SK-N-DZ (cell line): ENCODE measurements around the gene MT3.
"Not testable (repeated sequence)": the region's sequence is repeated elsewhere in the genome, so short reads cannot be mapped to it uniquely, and the experiment has no call there.

Experiments
- DNase-seq: peaks from one replicate; pipeline ENCODE4 v3.0.0-alpha.2; 2015; ENCODE audit warnings: low spot score

MT3 gene

GRCh38 chr16:56580391-56581048, 8.8 kb upstream of the MT3 start:
- DNase-seq = no peak

- not testable (repeated sequence) for DNase-seq
These were observed 6.4 kb upstream of the MT3 start for GRCh38 chr16:56582911-56583310.

GRCh38 chr16:56583351-56584168, 5.8 kb upstream of the MT3 start:
- DNase-seq = no peak

DNA sequence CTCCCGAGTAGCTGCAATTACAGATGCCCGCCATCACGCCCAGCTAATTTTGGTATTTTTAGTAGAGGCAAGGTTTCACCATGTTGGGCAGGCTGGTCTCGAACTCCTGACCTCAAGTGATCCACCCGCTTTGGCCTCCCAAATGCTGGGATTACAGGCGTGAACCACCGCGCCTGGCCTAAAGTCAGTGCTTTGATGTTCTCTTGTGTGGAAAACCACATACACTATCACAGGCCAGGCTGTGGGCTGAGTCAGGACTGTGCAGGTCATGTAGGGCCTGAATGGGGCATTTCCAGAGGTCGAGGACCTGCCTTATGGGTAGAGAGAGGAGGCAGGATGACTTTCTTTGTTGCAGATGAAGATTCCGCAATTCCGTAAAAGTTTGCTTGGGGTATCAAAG, 5.1 kb upstream of the MT3 start:
- no peak for DNase-seq

- no peak for DNase-seq
These were observed 567 bp upstream of the MT3 start for GRCh38 chr16:56588781-56589140.

GRCh38 chr16:56591377-56592060, 2.2 kb downstream of the MT3 start:
- DNase-seq = no peak

GRCh38 chr16:56593573-56594291, 4.4 kb downstream of the MT3 start:
- DNase-seq = no peak

DNA sequence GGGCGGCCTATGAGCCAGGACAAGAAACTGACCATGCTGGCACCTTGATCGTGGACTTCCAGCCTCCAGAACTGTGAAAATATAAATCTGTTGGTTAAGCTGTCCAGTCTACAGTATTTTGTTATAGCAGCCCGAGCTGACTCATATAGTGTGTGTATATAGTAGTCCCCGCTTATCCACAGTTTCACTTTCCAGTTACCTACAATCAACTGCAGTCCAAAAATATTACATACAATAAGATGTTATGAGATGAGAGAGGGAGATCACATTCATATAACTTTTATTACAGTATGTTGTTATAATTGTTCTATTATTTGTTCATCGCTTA, 4.9 kb downstream of the MT3 start:
- DNase-seq = no peak

- peak; percentile 33 for DNase-seq
These were observed 11.2 kb downstream of the MT3 start for GRCh38 chr16:56600398-56600999.

DNA sequence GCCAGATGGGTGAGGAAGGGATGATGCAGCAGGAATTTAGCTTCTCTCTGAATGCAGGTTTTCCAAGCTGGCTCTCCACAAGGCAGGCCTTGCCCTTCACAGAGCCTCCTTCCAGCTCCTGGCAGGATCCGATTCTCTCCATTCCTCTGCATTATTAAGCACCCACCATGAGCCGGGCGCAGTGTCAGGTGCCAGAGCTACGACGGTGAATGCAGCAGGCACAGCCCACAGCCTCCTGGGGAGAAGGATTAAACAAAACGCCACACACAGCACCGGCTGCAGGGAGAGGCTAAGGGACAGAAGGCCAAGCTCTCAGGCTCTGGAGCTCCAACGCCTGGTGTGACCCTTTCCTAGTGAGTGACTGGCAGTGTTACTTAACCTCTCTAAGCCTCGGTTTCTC, 12.0 kb downstream of the MT3 start:
- no peak for DNase-seq

GRCh38 chr16:56603589-56603988, 14.3 kb downstream of the MT3 start:
- peak; percentile 41 for DNase-seq

DNA sequence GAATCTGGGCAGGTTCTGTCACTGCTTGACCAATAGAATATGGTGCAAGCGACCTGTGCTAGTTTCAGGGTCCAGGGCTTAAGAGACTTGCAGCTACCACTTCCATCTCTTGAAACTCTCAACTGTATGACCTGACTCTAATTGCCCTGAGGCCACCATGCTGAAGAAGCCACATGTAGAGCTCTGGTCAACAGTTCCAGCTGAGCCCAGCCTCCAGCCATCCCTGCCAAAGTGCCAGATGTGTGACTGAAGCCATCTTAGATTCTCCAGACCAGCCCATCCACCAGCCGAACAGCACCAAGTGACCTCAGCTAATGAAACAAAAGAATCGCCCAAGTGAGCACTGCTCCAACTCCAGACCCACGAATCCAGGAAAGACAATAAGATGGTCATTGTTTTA, 15.6 kb downstream of the MT3 start:
- no peak for DNase-seq

GRCh38 chr16:56605475-56605874, 16.1 kb downstream of the MT3 start:
- DNase-seq = no peak

DNA sequence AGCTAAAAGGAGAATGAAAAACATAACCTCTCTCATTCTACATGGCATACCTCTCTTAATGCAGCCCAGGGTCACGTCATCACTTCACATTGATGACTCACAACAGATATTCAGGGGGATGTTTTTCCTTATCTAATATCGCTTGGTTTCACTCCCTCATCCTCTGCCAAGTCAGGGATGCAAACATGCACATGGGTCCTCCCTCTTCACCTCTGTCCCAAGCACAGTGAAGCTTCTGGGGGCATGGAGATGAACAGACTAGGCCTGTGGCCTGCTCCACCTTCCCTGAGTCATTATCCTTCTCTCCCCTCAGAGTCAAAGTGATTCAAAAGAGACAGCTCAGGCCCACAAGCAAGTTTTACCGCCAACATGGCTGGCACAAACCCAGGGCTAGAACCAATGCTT, 16.7 kb downstream of the MT3 start:
- DNase-seq = no peak

DNA sequence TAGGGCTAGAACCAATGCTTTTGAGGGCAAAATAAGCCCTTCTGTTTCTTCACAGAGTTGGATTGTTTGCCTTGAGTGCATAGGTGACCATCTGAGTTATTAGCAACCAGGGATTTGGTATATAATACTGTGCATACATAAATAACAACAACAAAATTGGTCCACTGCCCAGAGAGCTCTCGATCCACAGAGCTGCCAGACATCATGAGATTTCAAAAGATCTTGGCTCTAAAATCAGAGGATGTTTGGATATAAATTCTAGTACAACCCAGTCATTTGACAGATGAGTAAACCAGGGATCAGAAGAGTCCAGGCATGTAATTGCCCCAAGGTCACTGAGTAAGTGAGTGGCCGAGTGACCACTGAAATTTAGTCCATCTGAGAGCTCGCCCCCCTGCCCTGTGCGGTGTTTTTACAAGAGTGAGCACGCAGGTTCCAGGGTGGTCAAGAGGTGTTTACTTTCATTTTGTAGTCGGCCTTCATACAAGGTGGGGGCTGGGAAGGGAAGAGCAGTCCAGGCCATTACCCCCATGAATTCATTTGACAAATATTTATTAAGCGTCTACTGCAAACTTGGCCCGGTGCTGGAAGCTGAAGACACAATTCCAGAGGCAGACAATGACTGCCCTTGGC, 17.3 kb downstream of the MT3 start:
- no peak for DNase-seq

DNA sequence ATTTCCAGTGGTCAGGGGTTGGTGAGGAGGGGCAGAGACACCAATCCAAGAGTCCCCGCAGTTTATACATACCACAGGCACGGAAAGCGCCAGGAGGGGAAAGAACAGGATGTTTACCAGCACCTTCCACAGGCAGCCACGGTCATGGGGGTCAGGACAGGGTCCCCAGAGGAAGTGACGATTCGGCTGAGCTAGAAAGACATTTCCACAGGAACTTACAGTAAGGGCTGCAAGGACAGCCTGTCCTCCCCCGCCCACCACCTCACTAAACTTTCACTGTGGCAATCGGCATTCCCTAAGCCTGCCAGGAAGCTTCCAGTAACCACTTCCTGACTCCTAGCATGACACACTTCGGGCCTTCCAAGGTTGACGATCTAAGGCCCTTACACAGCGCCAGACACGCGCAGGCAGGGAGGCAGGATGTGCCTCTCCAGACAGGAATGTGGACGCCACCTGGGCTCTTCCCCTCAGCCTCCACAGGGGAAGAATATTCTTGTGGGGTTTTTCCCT, 17.8 kb downstream of the MT3 start:
- no peak for DNase-seq

DNA sequence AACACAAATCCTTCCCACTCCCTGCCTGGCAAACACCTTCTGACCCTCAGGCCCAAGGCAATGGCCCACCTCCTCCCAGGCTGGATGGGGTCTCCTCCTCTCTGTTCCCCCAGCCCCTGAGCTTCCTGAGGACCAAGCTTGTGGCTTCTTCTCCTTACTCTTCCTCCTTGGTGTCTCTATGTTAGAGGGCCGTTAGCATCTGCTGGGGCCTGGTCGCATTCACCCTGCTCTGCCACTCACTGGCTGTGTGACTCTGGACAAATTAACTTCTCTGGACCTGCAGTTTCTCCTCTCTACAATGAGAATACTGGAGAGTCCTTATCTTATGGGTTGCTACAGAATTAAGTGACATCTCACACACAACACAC, 18.3 kb downstream of the MT3 start:
- no peak for DNase-seq

DNA sequence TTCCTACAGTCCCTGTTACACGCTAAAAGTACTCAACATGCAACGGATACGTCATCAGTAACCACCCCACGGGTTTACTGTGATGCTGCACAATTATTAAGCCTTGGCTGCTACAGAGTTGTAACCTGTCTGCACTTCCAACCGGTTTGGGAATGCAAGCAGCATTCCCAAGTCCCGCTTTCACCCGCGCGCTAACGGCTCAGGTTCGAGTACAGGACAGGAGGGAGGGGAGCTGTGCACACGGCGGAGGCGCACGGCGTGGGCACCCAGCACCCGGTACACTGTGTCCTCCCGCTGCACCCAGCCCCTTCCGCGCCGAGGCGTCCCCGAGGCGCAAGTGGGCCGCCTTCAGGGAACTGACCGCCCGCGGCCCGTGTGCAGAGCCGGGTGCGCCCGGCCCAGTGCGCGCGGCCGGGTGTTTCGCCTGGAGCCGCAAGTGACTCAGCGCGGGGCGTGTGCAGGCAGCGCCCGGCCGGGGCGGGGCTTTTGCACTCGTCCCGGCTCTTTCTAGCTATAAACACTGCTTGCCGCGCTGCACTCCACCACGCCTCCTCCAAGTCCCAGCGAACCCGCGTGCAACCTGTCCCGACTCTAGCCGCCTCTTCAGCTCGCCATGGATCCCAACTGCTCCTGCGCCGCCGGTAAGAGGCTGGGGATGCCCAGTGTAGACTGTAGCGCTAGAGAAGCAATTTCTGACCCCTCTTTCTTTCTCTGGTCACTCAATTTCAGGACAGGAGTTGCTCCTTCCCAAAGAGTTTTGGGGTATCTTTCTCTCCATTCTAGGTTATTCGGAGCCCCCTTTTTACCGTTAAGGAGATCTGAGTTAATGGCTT, 18.9 kb downstream of the MT3 start, which contains the start of gene MT2A:
MT2A (plus strand) TSS at position 542 of the 833 bp plus-strand sequence; CDS start at position 614, 72 bp downstream.
- peak; percentile 85 for DNase-seq

GRCh38 chr16:56608876-56609462, 19.6 kb downstream of the MT3 start:
- DNase-seq = no peak

GRCh38 chr16:56609463-56609921, 20.2 kb downstream of the MT3 start:
- DNase-seq = no peak
